SK-N-SH (cell line): Measurements from ENCODE around the gene MIDN. TPM values are rescaled to one million over a fixed set of nuclear protein-coding genes. Genes with fewer than 3 reads are reported as not detected.

Experiments
- CTCF ChIA-PET: fragments of 300-600, 350-600 bp; formaldehyde crosslinking; extraction: SDS; loops from one replicate; lab custom pipeline; 2021; lab: Yijun Ruan, JAX
- POLR2A ChIA-PET: fragments of 350-600 bp; sonication (Branson Sonifier 250); formaldehyde crosslinking; extraction: SDS; loops from one replicate; lab custom pipeline; 2020; ENCODE audit warnings: antibody characterized with exemption, inconsistent platforms; lab: Yijun Ruan, JAX
- DNase-seq: peaks from one replicate; pipeline ENCODE4 v3.0.0; 2012
- H2AFZ ChIP-seq: fragments of 200-600 bp; sonication (generic); 2 replicates; pipeline ENCODE4 v1.8.1; 2016; ENCODE audit warnings: antibody characterized with exemption, mild to moderate bottlenecking, low read depth
- H3F3A ChIP-seq: fragments of 200-600 bp; sonication (generic); replicated peaks from 2 replicates; pipeline ENCODE3; 2016; ENCODE audit warnings: antibody characterized with exemption, mild to moderate bottlenecking; ENCODE audit not compliant: insufficient read depth
- H3K27ac ChIP-seq, 2 experiments: fragments of 200-500 bp in 1 of 2; fragments of 200-600 bp in 1 of 2; sonication (Bioruptor generic) in 1 of 2; sonication (generic), shearing (Covaris generic) in 1 of 2; 2 replicates each; pipeline versions ENCODE4 v1.5.1 to v1.6.1; 2014 to 2016; ENCODE audit warnings: low read depth in 2 of 2, inconsistent platforms in 1 of 2, low read length in 1 of 2, mild to moderate bottlenecking in 1 of 2, mixed read lengths in 1 of 2
- H3K27me3 ChIP-seq: fragments of 200-600 bp; sonication (generic), shearing (Covaris generic); 2 replicates; pipeline ENCODE4 v1.6.1; 2016; ENCODE audit warnings: mixed run types; ENCODE audit not compliant: insufficient read depth
- H3K36me3 ChIP-seq, 2 experiments: fragments of 200-500 bp in 1 of 2; fragments of 200-600 bp in 1 of 2; sonication (Bioruptor generic) in 1 of 2; sonication (generic) in 1 of 2; replicated peaks in 1 of 2; 2 replicates each; pipeline versions ENCODE3 to v1.5.1; 2014 to 2016; ENCODE audit warnings: low read length in 1 of 2, mild to moderate bottlenecking in 1 of 2; ENCODE audit not compliant: insufficient read depth in 2 of 2, control insufficient read depth in 1 of 2
- H3K4me1 ChIP-seq, 2 experiments: fragments of 200-500 bp in 1 of 2; fragments of 200-600 bp in 1 of 2; sonication (Bioruptor generic) in 1 of 2; sonication (generic), shearing (Covaris generic) in 1 of 2; 2 replicates each; pipeline versions ENCODE4 v1.5.1 to v1.6.1; 2014 to 2016; ENCODE audit warnings: low read depth in 1 of 2, low read length in 1 of 2, mixed run types in 1 of 2; ENCODE audit not compliant: insufficient read depth in 2 of 2, control insufficient read depth in 1 of 2
- H3K4me2 ChIP-seq: fragments of 200-600 bp; sonication (generic), shearing (Covaris generic); 2 replicates; pipeline ENCODE4 v1.6.1; 2017; ENCODE audit warnings: mixed run types
- H3K4me3 ChIP-seq, 2 experiments: fragments of 200-500 bp in 1 of 2; fragments of 200-600 bp in 1 of 2; sonication (Bioruptor generic) in 1 of 2; sonication (generic), shearing (Covaris generic) in 1 of 2; 2 replicates each; pipeline versions ENCODE4 v1.5.1 to v1.8.1; 2014 to 2016; ENCODE audit warnings: low read depth in 2 of 2, inconsistent platforms in 1 of 2, low read length in 1 of 2, mild to moderate bottlenecking in 1 of 2, mixed read lengths in 1 of 2, moderate library complexity in 1 of 2
- H3K79me2 ChIP-seq: fragments of 200-600 bp; sonication (generic); 2 replicates; pipeline ENCODE4 v1.8.1; 2017; ENCODE audit warnings: mild to moderate bottlenecking; ENCODE audit not compliant: insufficient read depth
- H3K9ac ChIP-seq: fragments of 200-600 bp; sonication (generic); 2 replicates; pipeline ENCODE4 v1.6.1; 2017; ENCODE audit warnings: mixed run types
- H3K9me2 ChIP-seq: fragments of 200-600 bp; sonication (generic); 2 replicates; pipeline ENCODE4 v1.6.1; 2017; ENCODE audit warnings: mixed run types
- H3K9me3 ChIP-seq: fragments of 200-600 bp; sonication (generic); 2 replicates; pipeline ENCODE4 v1.6.1; 2017; ENCODE audit warnings: mixed run types, mild to moderate bottlenecking, moderate library complexity
- H4K20me1 ChIP-seq: fragments of 200-600 bp; sonication (generic); 2 replicates; pipeline ENCODE4 v1.6.1; 2017; ENCODE audit warnings: mild to moderate bottlenecking, mixed run types; ENCODE audit not compliant: insufficient read depth
- CHD2 ChIP-seq: fragments of 150-350 bp; IDR thresholded peaks from 2 replicates; pipeline ENCODE4 v1.6.1; 2018; ENCODE audit warnings: low read length; ENCODE audit not compliant: partially characterized antibody
- CTCF ChIP-seq: fragments of 200-600 bp; sonication (generic); IDR thresholded peaks from 2 replicates; pipeline ENCODE4 v1.6.1; 2017; ENCODE audit warnings: antibody characterized with exemption, mild to moderate bottlenecking, moderate library complexity
- ELF1 ChIP-seq: IDR thresholded peaks from 2 replicates; pipeline ENCODE4 v1.4.0; 2012
- FOSL2 ChIP-seq: IDR thresholded peaks from 2 replicates; pipeline ENCODE4 v1.4.0; 2012; ENCODE audit warnings: low read depth, mild to moderate bottlenecking, moderate library complexity, borderline replicate concordance
- FOXJ3 ChIP-seq: sonication (generic); formaldehyde crosslinking; IDR thresholded peaks from 2 replicates; pipeline ENCODE4 v1.5.1; 2020; ENCODE audit warnings: mild to moderate bottlenecking, missing genetic modification reagents
- FOXM1 ChIP-seq: IDR thresholded peaks from 2 replicates; pipeline ENCODE4 v1.4.0; 2012; ENCODE audit warnings: low read depth, mild to moderate bottlenecking
- JUND ChIP-seq: IDR thresholded peaks from 2 replicates; pipeline ENCODE4 v1.4.0; 2012
- MAX ChIP-seq: IDR thresholded peaks from 2 replicates; pipeline ENCODE4 v1.4.0; 2012; ENCODE audit warnings: low read depth
- MEF2A ChIP-seq: IDR thresholded peaks from 2 replicates; pipeline ENCODE4 v1.4.0; 2012; ENCODE audit warnings: low read depth, borderline replicate concordance
- NRF1 ChIP-seq: IDR thresholded peaks from 2 replicates; pipeline ENCODE4 v1.6.1; 2012; ENCODE audit warnings: low read depth, mild to moderate bottlenecking, low read length
- PBX3 ChIP-seq: IDR thresholded peaks from 2 replicates; pipeline ENCODE4; 2012
- POLR2AphosphoS5 ChIP-seq: IDR thresholded peaks from 2 replicates; pipeline ENCODE4 v1.6.1; 2012; ENCODE audit warnings: low read depth, low read length
- RCOR1 ChIP-seq: fragments of 150-350 bp; IDR thresholded peaks from 2 replicates; pipeline ENCODE4 v1.6.1; 2017; ENCODE audit warnings: antibody characterized with exemption, low read length
- RFX5 ChIP-seq: IDR thresholded peaks from 2 replicates; pipeline ENCODE4 v1.6.1; 2012; ENCODE audit warnings: mild to moderate bottlenecking, improper control_type of control experiment, low read length
- RXRA ChIP-seq: IDR thresholded peaks from 2 replicates; pipeline ENCODE4 v1.4.0; 2012; ENCODE audit warnings: low read depth, mild to moderate bottlenecking, borderline replicate concordance
- SMC3 ChIP-seq: IDR thresholded peaks from 2 replicates; pipeline ENCODE4 v1.6.1; 2012; ENCODE audit warnings: low read depth, low read length, improper control_type of control experiment
- TCF12 ChIP-seq: IDR thresholded peaks from 2 replicates; pipeline ENCODE4 v1.4.0; 2012
- WGBS: methylation state at CpG from one replicate; pipeline ENCODE4 v1.1.6; 2017; ENCODE audit warnings: low lambda C conversion rate; 5-methylcytosine and 5-hydroxymethylcytosine counted together
- polyA plus RNA-seq, 3 experiments: library from polyadenylated mRNA; depleted of rRNA; stranded (reverse); fragments of >200 nt; gene quantifications; 2 replicates each; pipeline ENCODE4 v1.2.3, GENCODE V29; 2012
- TF ChIP-seq, protein P1 (sequence below): IDR thresholded peaks from 2 replicates; pipeline ENCODE4 v1.4.0; 2012; ENCODE audit warnings: low read depth, borderline replicate concordance

The MIDN gene
- polyA plus RNA-seq, 1 of the 3 experiments (the other 2 are of a cell fraction) = 13.9 TPM

- TF ChIP-seq CTCF = peak; percentile 24
Measured at GRCh38 chr19:1252821-1253513, 4.6 kb downstream of the MIDN start (continued).

- ChIA-PET POLR2A (interaction anchor here (1.0 to 1.9 kb wide), 7 partner anchors 8 to 22 kb away, joined by 3 to 32 read pairs (median 7); partner anchors contain the start of genes ATP5F1D, CIRBP and FAM174C), CTCF (interaction anchor here (1.0 to 18.6 kb wide), 6 partner anchors 9 to 140 kb away, joined by 3 to 594 read pairs (median 4); partner anchors contain the start of genes ATP5F1D and CIRBP)
- H3K9me3 ChIP-seq = no peaks in the 10 kb centered on the region
- DNase-seq = no peak
- H4K20me1 ChIP-seq = peaks cover 65% of the 10 kb centered on the region
- peaks cover 58% of the 10 kb centered on the region for H3F3A ChIP-seq
- WGBS = 27% methylated on average over 10 of the region's 23 CpGs
- no peak for TF ChIP-seq POLR2AphosphoS5
- TF ChIP-seq RXRA = 0 out of 2 replicates have a peak, but pooled peaks have one; percentile 0
- H3K9me2 ChIP-seq = no peaks in the 10 kb centered on the region
- H3K27me3 ChIP-seq = no peaks in the 10 kb centered on the region
- H3K9ac ChIP-seq = peak overlapping the region; percentile 98
- peak overlapping the region; percentile 79 to 86 for H3K4me3 ChIP-seq
- H3K4me1 ChIP-seq = peaks cover 20 to 38% of the 10 kb centered on the region in 2 experiments
- H3K4me2 ChIP-seq = peak overlapping the region; percentile 99
- H2AFZ ChIP-seq = no peak overlapping the region
- H3K79me2 ChIP-seq = peaks cover 83% of the 10 kb centered on the region
- peak overlapping the region; percentile 95 to 99 for H3K27ac ChIP-seq
- peaks cover 49 to 50% of the 10 kb centered on the region in 2 experiments for H3K36me3 ChIP-seq
Measured at GRCh38 chr19:1253514-1254080, 5.2 kb downstream of the MIDN start.

DNA sequence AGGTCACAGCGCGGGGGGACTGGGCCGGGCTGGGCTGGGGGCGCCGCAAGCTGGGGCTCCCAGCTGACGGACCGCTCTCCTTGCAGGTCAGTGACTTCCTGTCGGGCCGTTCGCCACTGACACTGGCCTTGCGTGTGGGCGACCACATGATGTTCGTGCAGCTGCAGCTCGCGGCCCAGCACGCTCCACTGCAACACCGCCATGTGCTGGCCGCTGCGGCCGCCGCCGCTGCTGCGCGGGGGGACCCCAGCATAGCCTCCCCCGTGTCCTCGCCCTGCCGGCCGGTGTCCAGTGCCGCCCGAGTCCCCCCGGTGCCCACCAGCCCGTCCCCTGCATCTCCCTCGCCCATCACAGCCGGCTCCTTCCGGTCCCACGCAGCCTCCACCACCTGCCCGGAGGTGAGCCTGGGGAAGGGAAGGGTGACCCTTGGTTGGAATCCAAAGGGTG is 5.7 kb downstream of the MIDN start:
- Histone ChIP-seq H3F3A (peaks cover 63% of the 10 kb centered on the region), H3K4me3 (no peak overlapping the region), H3K9ac (peak overlapping the region; percentile 98; the same call in 1 of the 2 replicates), H2AFZ (no peak overlapping the region), H3K36me3 (peaks cover 49 to 53% of the 10 kb centered on the region in 2 experiments), H3K27me3 (no peaks in the 10 kb centered on the region), H3K27ac (peak overlapping the region; percentile 95 to 99), H3K9me3 (no peaks in the 10 kb centered on the region), H3K4me1 (peaks cover 25 to 42% of the 10 kb centered on the region in 2 experiments), H3K9me2 (no peaks in the 10 kb centered on the region), H3K79me2 (peaks cover 83% of the 10 kb centered on the region), H4K20me1 (peaks cover 65% of the 10 kb centered on the region), H3K4me2 (peak overlapping the region; percentile 99)
- POLR2A ChIA-PET = interaction anchor here (1.9 kb wide), 1 partner anchor 15 kb away, joined by 32 read pairs; the partner anchor contains the start of gene CIRBP
- CTCF ChIA-PET = interaction anchor here (1.2 to 18.6 kb wide), 3 partner anchors 11 to 33 kb away, joined by 4 to 594 read pairs (median 99); partner anchors contain the start of gene ATP5F1D
- 91% methylated on average over 21 of the region's 37 CpGs for WGBS
- DNase-seq = no peak
- TF ChIP-seq RXRA (no peak), TCF12 (no peak), CHD2 (no peak), NRF1 (no peak), MAX (no peak), FOXM1 (no peak), PBX3 (no peak), FOXJ3 (CRISPR knock-in tag) (no peak), JUND (no peak), SMC3 (no peak), FOSL2 (no peak), ELF1 (no peak), RFX5 (no peak), MEF2A (no peak), RCOR1 (no peak)
- TF ChIP-seq, protein P1, sequence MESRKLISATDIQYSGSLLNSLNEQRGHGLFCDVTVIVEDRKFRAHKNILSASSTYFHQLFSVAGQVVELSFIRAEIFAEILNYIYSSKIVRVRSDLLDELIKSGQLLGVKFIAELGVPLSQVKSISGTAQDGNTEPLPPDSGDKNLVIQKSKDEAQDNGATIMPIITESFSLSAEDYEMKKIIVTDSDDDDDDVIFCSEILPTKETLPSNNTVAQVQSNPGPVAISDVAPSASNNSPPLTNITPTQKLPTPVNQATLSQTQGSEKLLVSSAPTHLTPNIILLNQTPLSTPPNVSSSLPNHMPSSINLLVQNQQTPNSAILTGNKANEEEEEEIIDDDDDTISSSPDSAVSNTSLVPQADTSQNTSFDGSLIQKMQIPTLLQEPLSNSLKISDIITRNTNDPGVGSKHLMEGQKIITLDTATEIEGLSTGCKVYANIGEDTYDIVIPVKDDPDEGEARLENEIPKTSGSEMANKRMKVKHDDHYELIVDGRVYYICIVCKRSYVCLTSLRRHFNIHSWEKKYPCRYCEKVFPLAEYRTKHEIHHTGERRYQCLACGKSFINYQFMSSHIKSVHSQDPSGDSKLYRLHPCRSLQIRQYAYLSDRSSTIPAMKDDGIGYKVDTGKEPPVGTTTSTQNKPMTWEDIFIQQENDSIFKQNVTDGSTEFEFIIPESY = no peak
